SU-DHL-6 (cell line): ENCODE measurements around the gene PHLDA2.

ENCODE experiments used
- H2AFZ ChIP-seq: fragments of 200-600 bp; sonication (generic); 2 replicates; pipeline ENCODE4 v1.6.1; 2014; ENCODE audit warnings: low read depth, mild to moderate bottlenecking, moderate library complexity, mixed read lengths, antibody characterized with exemption, low read length; ENCODE audit not compliant: severe bottlenecking
- H3F3A ChIP-seq: fragments of 200-600 bp; shearing (Covaris generic); 2 replicates; pipeline ENCODE4 v1.6.0; 2016; ENCODE audit warnings: antibody characterized with exemption, mild to moderate bottlenecking; ENCODE audit not compliant: insufficient read depth
- H3K27ac ChIP-seq: fragments of 200-600 bp; sonication (generic); 2 replicates; pipeline ENCODE4 v1.5.1; 2016; ENCODE audit warnings: low read depth, mild to moderate bottlenecking, low read length, moderate library complexity, mixed read lengths
- H3K27me3 ChIP-seq: fragments of 200-600 bp; sonication (generic), shearing (Covaris generic); 2 replicates; pipeline ENCODE4 v1.6.0; 2014; ENCODE audit warnings: mild to moderate bottlenecking, low read length
- H3K36me3 ChIP-seq: fragments of 200-600 bp; sonication (generic); 2 replicates; pipeline ENCODE4 v1.6.1; 2014; ENCODE audit warnings: mild to moderate bottlenecking, low read length, mixed read lengths
- H3K4me2 ChIP-seq: fragments of 300-600, 200-600 bp; shearing (Covaris generic), sonication (generic); 2 replicates; pipeline ENCODE4 v1.6.0; 2014; ENCODE audit warnings: low read length, low read depth, mild to moderate bottlenecking; ENCODE audit not compliant: poor library complexity, severe bottlenecking
- H3K4me3 ChIP-seq: fragments of 200-600 bp; sonication (generic); 2 replicates; pipeline ENCODE4 v1.5.1; 2014; ENCODE audit warnings: antibody characterized with exemption, low read length, mild to moderate bottlenecking, mixed read lengths; ENCODE audit not compliant: insufficient read depth, poor library complexity, severe bottlenecking
- H3K79me2 ChIP-seq: fragments of 200-600 bp; sonication (generic); 2 replicates; pipeline ENCODE4 v1.6.1; 2014; ENCODE audit warnings: mild to moderate bottlenecking, low read length, moderate library complexity; ENCODE audit not compliant: insufficient read depth
- H3K9ac ChIP-seq: fragments of 200-600 bp; sonication (generic); 2 replicates; pipeline ENCODE4 v1.7.0; 2014; ENCODE audit warnings: mild to moderate bottlenecking, low read length
- H3K9me2 ChIP-seq: fragments of 200-600 bp; sonication (generic); replicated peaks from 2 replicates; pipeline ENCODE4 v1.6.1; 2014; ENCODE audit warnings: low read length; ENCODE audit not compliant: insufficient read depth
- H3K9me3 ChIP-seq: fragments of 200-600 bp; sonication (generic); 2 replicates; pipeline ENCODE4 v1.6.1; 2014; ENCODE audit warnings: low read length, mixed read lengths; ENCODE audit not compliant: insufficient read depth
- H4K20me1 ChIP-seq: fragments of 200-600 bp; sonication (generic); 2 replicates; pipeline ENCODE4 v1.6.1; 2014; ENCODE audit warnings: low read depth, mild to moderate bottlenecking, antibody characterized with exemption, low read length, moderate library complexity, mixed read lengths
- EZH2phosphoT487 ChIP-seq: fragments of 200-600 bp; sonication (generic), shearing (Covaris generic); conservative IDR thresholded peaks from 2 replicates; pipeline ENCODE4 v1.6.1; 2018; ENCODE audit warnings: mild to moderate bottlenecking, antibody characterized with exemption, low read length, moderate library complexity, mixed read lengths
- TF ChIP-seq, protein P1 (sequence below): fragments of 200-600 bp; sonication (generic); IDR thresholded peaks from one replicate; pipeline ENCODE4 v1.5.1; 2017; ENCODE audit warnings: antibody characterized with exemption, mild to moderate bottlenecking, low read length, moderate library complexity; ENCODE audit not compliant: insufficient read depth, poor library complexity, severe bottlenecking

The PHLDA2 gene

DNA sequence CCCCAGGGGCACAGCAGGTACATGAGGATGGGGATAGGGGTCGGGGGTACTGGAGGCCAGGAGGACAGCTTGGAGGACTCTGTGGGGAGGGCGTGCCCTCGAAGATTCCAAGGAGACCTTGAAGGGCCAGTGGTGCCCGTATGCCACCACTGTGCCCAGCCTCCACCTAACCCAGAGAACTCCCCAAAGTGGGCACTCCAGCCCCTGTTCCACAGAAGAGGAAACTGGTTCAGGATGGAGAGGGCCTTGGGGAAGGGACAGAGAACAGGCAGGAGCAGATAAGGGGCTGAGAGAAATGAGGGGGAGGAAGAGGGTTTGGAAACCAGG, 2.2 kb upstream of the PHLDA2 start:
- no peak overlapping the region for H3K27ac ChIP-seq
- no peak overlapping the region for H2AFZ ChIP-seq
- no peaks in the 10 kb centered on the region for H3K9me2 ChIP-seq
- no peak overlapping the region for H3K9ac ChIP-seq
- H3F3A ChIP-seq: no peaks in the 10 kb centered on the region
- no peaks in the 10 kb centered on the region for H3K9me3 ChIP-seq
- H3K4me2 ChIP-seq: no peak overlapping the region
- no peaks in the 10 kb centered on the region for H3K36me3 ChIP-seq
- no peaks in the 10 kb centered on the region for H3K79me2 ChIP-seq
- no peaks in the 10 kb centered on the region for H4K20me1 ChIP-seq
- H3K27me3 ChIP-seq: no peaks in the 10 kb centered on the region
- TF ChIP-seq, protein P1, sequence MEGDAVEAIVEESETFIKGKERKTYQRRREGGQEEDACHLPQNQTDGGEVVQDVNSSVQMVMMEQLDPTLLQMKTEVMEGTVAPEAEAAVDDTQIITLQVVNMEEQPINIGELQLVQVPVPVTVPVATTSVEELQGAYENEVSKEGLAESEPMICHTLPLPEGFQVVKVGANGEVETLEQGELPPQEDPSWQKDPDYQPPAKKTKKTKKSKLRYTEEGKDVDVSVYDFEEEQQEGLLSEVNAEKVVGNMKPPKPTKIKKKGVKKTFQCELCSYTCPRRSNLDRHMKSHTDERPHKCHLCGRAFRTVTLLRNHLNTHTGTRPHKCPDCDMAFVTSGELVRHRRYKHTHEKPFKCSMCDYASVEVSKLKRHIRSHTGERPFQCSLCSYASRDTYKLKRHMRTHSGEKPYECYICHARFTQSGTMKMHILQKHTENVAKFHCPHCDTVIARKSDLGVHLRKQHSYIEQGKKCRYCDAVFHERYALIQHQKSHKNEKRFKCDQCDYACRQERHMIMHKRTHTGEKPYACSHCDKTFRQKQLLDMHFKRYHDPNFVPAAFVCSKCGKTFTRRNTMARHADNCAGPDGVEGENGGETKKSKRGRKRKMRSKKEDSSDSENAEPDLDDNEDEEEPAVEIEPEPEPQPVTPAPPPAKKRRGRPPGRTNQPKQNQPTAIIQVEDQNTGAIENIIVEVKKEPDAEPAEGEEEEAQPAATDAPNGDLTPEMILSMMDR: no peak
- TF ChIP-seq EZH2phosphoT487: no peak
- no peak overlapping the region for H3K4me3 ChIP-seq

DNA sequence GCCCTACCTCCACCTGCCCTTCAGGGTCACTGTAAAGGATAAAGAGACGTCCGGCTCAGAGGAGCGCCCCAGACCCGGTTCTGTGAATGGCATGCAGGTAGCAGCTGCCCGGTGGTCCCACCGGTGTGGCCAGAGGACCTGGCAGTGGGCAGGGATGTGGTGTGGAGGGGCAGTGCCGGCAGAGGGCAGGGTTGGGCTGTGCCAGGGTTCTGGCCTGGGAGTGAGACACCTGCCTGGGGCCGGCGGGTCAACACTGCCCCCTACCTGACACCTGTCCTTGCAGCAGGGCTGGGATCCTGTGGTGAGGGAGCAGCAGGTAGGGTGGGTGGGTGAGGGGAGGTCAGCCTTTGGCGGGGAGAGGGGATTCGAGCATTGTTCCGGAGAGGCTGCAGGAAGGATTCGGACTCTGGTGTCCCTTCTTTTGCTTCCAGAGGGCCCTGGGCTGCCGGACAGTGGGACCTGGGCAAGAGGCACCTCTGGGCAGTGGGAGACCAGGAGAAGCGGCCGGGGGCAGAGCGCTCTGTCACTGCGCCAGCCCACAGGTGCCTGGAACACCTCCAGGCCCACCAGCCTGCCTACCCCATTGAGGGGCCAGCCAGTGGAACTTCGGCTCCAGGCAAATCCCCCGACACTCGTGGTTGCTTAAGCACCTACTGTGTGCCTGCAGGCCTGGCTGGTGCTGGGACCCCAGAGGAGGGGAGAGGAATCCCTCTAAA, 1.6 kb upstream of the PHLDA2 start:
- H3K4me2 ChIP-seq: no peak overlapping the region
- no peak overlapping the region for H3K9ac ChIP-seq
- H3K27ac ChIP-seq: no peak overlapping the region
- no peak overlapping the region for H3K4me3 ChIP-seq
- TF ChIP-seq, protein P1: peak; percentile 85
- no peak for TF ChIP-seq EZH2phosphoT487
- no peak overlapping the region for H2AFZ ChIP-seq
- H3K9me3 ChIP-seq: no peaks in the 10 kb centered on the region
- no peaks in the 10 kb centered on the region for H3K36me3 ChIP-seq
- no peaks in the 10 kb centered on the region for H4K20me1 ChIP-seq
- H3K27me3 ChIP-seq: no peaks in the 10 kb centered on the region
- no peaks in the 10 kb centered on the region for H3F3A ChIP-seq
- H3K9me2 ChIP-seq: no peaks in the 10 kb centered on the region
- H3K79me2 ChIP-seq: no peaks in the 10 kb centered on the region

DNA sequence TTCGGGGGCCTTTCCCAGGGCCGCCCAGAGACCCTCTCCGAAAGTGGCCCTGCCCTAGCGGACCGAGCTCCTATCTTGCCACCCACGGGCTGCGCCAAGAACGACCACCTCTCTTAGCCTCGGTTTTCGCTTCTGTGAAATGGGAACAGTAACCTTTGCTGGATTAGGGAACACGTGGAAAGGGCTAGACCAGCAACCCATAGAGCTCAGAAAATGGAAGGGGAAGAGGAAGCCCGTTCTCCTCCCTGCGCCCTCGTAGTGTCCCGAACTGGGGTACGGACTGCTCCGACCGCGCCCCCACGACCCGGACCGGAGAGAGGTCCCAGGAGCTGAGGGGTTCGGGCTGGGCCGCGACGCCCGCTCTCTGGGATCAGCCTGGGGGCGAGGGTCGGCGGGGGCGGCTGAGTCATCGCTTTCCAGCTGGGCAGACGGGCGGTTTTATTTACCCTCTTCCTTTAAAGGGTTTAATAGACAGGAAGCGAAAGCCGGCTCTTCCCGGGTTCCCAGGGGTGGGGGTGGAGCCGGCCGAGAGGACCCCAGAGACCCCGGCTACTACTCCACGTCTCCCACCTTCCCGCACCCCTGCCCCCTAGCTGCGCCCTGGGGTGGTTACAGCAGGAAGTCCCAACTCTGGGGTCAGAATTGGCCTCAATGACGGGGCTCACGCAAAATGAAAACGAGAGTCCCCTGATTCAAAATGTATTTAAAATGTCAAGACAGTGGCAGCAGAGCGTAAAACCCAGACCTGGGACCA, 907 bp upstream of the PHLDA2 start:
- Histone ChIP-seq H3K9me2 (no peaks in the 10 kb centered on the region), H3K9me3 (no peaks in the 10 kb centered on the region), H3K79me2 (no peaks in the 10 kb centered on the region), H2AFZ (no peak overlapping the region), H4K20me1 (no peaks in the 10 kb centered on the region), H3K4me2 (no peak overlapping the region), H3K4me3 (no peak overlapping the region), H3K36me3 (no peaks in the 10 kb centered on the region), H3K27me3 (no peaks in the 10 kb centered on the region), H3K9ac (no peak overlapping the region), H3K27ac (no peak overlapping the region), H3F3A (no peaks in the 10 kb centered on the region)
- TF ChIP-seq, protein P1: no peak
- no peak for TF ChIP-seq EZH2phosphoT487
